Measurements from ENCODE around the gene NACA2.
"Not testable (repeated sequence)": the region's sequence is repeated elsewhere in the genome, so short reads cannot be mapped to it uniquely, and the experiment has no call there.

NACA2 gene

DNA sequence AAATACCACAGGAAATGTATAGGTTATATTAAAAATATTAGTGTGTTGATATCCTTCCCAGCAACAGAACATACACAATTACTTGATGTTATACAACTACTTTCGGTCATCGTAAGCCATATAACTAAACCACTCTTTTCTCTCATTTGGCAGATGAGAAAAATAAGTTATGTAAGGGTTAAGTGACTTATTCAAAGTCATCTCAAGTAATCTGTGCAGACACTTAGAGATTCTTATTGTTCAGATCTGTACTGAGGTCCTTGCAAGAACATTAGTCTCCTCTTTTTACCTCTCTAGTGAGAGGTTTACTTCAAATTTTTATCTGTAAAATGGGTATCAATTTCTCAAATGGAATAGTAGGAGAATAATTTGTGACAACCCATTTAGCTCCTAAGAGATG is 15.0 kb downstream of the NACA2 start:
- Histone ChIP-seq H3K27me3 (replicated peaks; ENCODE audit: control insufficient read depth, insufficient read depth, low read length) (no peaks in the 10 kb centered on the region), H3K4me1 (ENCODE audit: control insufficient read depth, insufficient read depth, low read length) (no peaks in the 10 kb centered on the region), H3K36me3 (ENCODE audit: control insufficient read depth, insufficient read depth, low read length, severe bottlenecking) (no peaks in the 10 kb centered on the region), H3K9ac (ENCODE audit: low read length) (no peak overlapping the region), H3K9me3 (ENCODE audit: control insufficient read depth, low read length) (no peaks in the 10 kb centered on the region), H3K4me3 (ENCODE audit: low read length) (no peak overlapping the region)
- DNase-seq (ENCODE audit: low read depth) = no peak

DNA sequence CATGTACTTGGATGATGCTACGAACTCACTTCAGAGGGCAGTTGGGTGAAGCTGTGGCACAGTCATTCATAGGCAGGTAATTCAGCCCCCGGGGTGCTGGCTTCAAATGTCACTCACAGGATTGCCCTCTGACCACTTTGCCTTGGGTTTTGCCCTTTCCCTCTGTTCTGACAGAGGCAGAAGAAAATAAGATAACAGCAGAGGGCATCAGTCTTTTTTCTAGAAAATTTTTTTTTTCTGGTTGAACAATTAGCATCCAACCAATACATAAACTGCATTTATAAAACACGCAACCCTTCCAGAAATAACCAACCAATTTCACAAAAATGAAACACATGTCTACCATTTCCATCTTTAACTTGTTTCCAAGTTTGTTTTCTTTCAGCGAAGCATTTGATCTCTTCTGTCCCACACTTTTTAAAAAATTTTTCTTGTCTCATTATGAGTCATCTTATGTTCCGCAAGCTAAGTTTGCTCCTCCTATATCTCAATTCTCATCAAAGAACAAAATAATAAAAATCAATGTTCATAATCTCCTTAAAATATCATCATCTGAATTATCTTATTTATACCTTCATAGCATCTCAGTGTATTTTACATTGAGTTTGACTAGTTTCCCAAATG is 15.6 kb downstream of the NACA2 start:
- Histone ChIP-seq H3K9ac (ENCODE audit: low read length) (no peak overlapping the region), H3K4me1 (ENCODE audit: control insufficient read depth, insufficient read depth, low read length) (no peaks in the 10 kb centered on the region), H3K9me3 (ENCODE audit: control insufficient read depth, low read length) (no peaks in the 10 kb centered on the region), H3K27me3 (replicated peaks; ENCODE audit: control insufficient read depth, insufficient read depth, low read length) (no peaks in the 10 kb centered on the region), H3K36me3 (ENCODE audit: control insufficient read depth, insufficient read depth, low read length, severe bottlenecking) (no peaks in the 10 kb centered on the region), H3K4me3 (ENCODE audit: low read length) (no peak overlapping the region)
- peak; percentile 51 for DNase-seq (ENCODE audit: low read depth)

DNA sequence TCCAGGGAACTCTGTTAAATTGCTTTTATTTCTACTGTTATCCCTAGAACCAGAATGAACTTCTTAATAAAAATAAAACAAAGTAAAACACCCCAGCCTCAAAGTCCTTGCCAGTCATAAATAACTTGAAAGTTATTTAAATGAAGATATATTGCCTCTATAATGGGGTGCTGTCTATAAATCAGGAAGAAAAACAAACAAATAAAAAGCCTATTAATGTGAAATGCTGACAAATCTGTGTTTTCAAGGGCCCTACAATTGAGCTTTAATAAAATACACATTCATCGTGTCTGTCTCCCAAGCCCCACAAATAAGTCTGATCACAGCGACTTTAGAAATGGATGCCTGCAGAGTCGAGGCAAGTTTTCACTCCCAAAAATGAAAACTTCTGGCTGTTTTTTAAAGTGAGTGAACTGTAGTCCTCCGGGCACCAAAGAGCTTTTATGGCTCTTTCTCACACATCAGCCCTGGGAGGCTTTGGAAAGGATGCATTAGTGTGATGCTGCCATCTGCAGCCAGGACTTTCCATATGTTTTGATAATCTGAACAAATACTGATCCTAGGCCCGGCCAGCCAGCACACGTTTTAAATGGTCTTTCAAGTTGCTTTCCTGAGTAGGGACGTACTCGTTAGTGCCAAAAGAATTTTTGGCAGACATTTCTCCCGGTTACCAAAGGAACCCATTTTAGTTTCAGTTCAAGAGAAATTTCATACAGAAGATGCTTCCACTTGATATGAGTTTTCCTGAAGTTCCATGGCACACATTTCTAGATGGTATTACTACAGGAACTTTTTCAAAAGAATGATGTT is 16.3 kb downstream of the NACA2 start:
- Histone ChIP-seq H3K9me3 (ENCODE audit: control insufficient read depth, low read length) (peaks cover 6% of the 10 kb centered on the region), H3K27me3 (replicated peaks; ENCODE audit: control insufficient read depth, insufficient read depth, low read length) (no peaks in the 10 kb centered on the region), H3K9ac (ENCODE audit: low read length) (no peak overlapping the region), H3K36me3 (ENCODE audit: control insufficient read depth, insufficient read depth, low read length, severe bottlenecking) (no peaks in the 10 kb centered on the region), H3K4me3 (ENCODE audit: low read length) (no peak overlapping the region), H3K4me1 (ENCODE audit: control insufficient read depth, insufficient read depth, low read length) (no peaks in the 10 kb centered on the region)
- peak; percentile 78 for DNase-seq (ENCODE audit: low read depth)

DNA sequence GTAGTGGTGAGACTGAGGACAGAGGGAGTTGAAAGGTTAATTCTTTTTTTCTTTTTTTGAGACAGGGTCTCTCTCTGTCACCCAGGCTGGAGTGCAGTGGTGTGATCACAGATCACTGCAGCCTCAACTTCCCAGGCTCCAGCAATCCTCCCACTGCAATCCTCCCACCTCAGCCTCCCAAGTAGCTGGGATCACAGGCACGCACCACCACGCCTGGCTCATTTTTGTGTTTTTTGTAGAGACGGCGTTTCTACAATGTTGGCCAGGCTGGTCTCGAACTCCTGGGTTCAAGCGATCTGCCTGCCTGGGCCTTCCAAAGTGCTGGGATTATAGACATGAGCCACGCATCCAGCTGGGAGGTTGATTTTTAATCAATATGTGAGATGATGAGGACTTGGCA is 18.5 kb downstream of the NACA2 start:
- not testable (repeated sequence) for H3K36me3 ChIP-seq (ENCODE audit: control insufficient read depth, insufficient read depth, low read length, severe bottlenecking); H3K4me3 ChIP-seq (ENCODE audit: low read length); H3K9ac ChIP-seq (ENCODE audit: low read length); H3K9me3 ChIP-seq (ENCODE audit: control insufficient read depth, low read length); DNase-seq (ENCODE audit: low read depth); H3K27me3 ChIP-seq (replicated peaks; ENCODE audit: control insufficient read depth, insufficient read depth, low read length); H3K4me1 ChIP-seq (ENCODE audit: control insufficient read depth, insufficient read depth, low read length)

DNA sequence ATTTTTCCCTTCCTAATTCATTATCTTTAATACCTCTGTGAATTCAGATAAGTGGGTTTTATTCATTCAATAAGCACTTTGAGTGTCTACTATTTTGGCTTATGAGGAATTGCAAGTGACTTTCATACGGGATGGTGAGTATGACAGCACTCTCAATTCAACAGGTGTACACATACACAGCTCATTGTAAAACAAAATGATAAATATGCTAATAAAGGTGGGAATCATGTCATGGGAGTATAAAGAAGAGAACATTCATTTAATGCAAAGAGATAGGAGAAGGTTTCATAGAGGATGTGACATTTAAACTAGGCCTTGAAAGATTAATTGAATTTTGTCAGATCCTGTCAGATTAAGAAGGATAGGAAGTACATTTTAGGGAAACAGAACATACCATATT is 19.4 kb downstream of the NACA2 start:
- no peaks in the 10 kb centered on the region for H3K4me1 ChIP-seq (ENCODE audit: control insufficient read depth, insufficient read depth, low read length)
- no peak overlapping the region for H3K4me3 ChIP-seq (ENCODE audit: low read length)
- H3K9ac ChIP-seq (ENCODE audit: low read length) = no peak overlapping the region
- H3K36me3 ChIP-seq (ENCODE audit: control insufficient read depth, insufficient read depth, low read length, severe bottlenecking) = no peaks in the 10 kb centered on the region
- no peaks in the 10 kb centered on the region for H3K27me3 ChIP-seq (replicated peaks; ENCODE audit: control insufficient read depth, insufficient read depth, low read length)
- no peak for DNase-seq (ENCODE audit: low read depth)
- peaks cover 6% of the 10 kb centered on the region for H3K9me3 ChIP-seq (ENCODE audit: control insufficient read depth, low read length)

DNA sequence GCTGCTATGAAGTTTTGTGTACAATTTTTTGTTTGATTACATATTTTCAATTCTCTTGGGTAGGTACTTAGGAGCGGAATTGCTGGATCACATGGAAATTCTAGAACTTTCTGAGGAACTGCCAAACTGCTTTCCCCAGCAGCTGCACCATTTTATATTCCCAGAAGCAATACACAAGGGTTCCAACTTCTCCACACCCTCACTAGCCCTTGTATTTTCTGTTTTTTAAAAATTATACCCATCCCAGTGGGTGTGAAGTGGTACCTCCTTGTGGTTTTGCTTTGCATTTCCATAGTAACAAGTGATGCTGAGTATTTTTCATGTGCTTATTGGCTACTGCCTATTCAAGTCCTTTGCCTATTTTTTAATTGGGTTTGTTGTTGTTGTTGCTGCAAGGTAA is 20.9 kb downstream of the NACA2 start:
- H3K4me3 ChIP-seq (ENCODE audit: low read length) = no peak overlapping the region
- H3K36me3 ChIP-seq (ENCODE audit: control insufficient read depth, insufficient read depth, low read length, severe bottlenecking) = no peaks in the 10 kb centered on the region
- no peaks in the 10 kb centered on the region for H3K27me3 ChIP-seq (replicated peaks; ENCODE audit: control insufficient read depth, insufficient read depth, low read length)
- H3K4me1 ChIP-seq (ENCODE audit: control insufficient read depth, insufficient read depth, low read length) = no peaks in the 10 kb centered on the region
- no peak overlapping the region for H3K9ac ChIP-seq (ENCODE audit: low read length)
- peak; percentile 52 for DNase-seq (ENCODE audit: low read depth)
- H3K9me3 ChIP-seq (ENCODE audit: control insufficient read depth, low read length) = peaks cover 6% of the 10 kb centered on the region

DNA sequence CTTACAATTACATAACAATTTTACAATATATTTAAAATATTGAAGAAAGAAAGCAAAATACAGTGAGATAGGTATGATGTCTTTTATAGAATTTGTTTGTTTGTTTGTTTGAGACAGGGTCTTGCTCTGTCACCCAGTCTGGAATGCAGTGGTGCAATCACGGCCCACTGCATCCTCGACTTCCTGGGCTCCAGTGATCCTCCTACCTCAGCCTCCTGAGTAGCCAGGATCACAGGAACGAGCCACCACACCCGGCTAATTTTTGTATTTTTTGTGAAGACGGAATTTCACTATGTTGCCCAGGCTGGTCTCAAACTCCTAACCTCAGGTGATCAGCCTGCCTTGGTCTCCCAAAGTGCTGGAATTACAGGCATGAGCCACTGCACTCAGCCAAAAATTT is 21.5 kb downstream of the NACA2 start:
- H3K27me3 ChIP-seq (replicated peaks; ENCODE audit: control insufficient read depth, insufficient read depth, low read length); H3K36me3 ChIP-seq (ENCODE audit: control insufficient read depth, insufficient read depth, low read length, severe bottlenecking); H3K9me3 ChIP-seq (ENCODE audit: control insufficient read depth, low read length); H3K4me1 ChIP-seq (ENCODE audit: control insufficient read depth, insufficient read depth, low read length); H3K4me3 ChIP-seq (ENCODE audit: low read length); DNase-seq (ENCODE audit: low read depth); H3K9ac ChIP-seq (ENCODE audit: low read length): not testable (repeated sequence)

DNA sequence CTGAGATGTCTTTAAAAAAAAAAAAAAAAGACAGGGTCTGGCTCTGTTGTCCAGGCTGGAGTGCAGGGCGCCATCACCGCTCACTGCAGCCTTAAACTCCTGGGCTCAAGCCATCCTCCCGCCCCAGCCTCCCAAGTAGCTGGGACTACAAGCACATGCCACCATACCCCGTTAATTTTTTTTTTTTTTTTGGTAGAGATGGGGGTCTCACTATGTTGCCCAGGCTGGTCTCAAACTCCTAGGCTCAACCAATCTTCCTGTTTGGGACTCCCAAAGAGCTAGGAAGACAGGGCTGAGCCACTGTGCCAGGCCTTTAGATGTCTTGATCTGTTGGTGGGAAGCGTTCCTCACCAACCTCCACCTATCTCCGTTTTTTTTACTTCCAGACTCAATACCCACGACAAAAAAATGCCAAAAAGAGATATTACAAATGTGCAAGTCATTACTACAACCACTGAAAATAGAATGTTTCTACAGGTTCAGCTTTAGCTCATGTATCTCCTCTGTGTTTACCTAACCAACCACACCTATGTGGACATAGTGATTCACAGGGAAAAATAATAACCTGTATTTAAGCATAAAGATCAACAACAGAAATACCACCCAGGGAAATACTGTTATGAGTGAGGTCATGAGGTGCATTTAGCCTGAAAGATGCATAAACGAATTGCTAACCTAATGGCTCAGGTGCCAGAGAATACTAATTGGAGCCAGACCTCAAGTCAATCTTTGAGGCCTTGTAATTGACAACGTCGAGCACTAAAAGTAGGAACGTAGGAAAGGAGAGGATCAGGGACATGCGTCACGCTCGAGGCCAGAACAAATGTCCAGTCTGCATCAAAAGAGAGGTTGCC is 22.6 kb downstream of the NACA2 start:
- H3K4me3 ChIP-seq (ENCODE audit: low read length) = no peak overlapping the region
- DNase-seq (ENCODE audit: low read depth) = no peak
- H3K4me1 ChIP-seq (ENCODE audit: control insufficient read depth, insufficient read depth, low read length) = no peaks in the 10 kb centered on the region
- no peaks in the 10 kb centered on the region for H3K36me3 ChIP-seq (ENCODE audit: control insufficient read depth, insufficient read depth, low read length, severe bottlenecking)
- H3K9ac ChIP-seq (ENCODE audit: low read length) = no peak overlapping the region
- no peaks in the 10 kb centered on the region for H3K27me3 ChIP-seq (replicated peaks; ENCODE audit: control insufficient read depth, insufficient read depth, low read length)
- peaks cover 6% of the 10 kb centered on the region for H3K9me3 ChIP-seq (ENCODE audit: control insufficient read depth, low read length)

DNA sequence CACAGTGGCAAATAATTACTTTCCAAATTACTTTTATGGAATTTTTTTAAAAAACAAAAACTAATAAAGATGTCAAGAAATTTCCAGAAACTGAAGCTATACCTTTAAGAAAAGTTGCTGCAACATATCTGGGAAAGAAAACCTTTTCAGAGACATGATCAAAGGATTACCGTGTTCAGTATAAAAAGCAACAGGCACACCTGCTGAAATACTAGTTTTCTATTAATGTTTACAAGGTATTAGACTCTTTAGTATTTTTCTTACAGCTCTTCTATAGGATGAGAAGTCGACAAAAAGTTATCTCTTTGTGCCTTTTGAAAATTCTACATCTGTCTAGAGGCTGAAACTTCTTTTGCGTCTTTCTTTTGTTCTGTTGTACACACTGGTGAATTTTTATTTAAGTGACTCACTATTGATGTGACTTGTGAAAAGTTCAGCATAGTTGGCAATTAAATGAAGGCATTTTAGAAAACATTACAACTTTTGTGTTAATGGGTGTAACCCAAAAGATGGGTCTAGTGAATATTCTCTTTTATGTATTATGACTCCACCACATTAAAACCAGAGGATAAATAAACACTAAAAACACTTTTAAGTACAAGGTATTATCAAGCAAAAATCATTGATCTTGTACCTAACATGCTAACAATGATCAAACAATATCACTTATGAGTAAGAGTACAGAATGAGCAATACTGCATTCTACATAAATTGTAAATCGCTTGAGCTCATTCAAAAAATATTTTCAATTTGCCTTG is 23.8 kb downstream of the NACA2 start:
- peak; percentile 35 for DNase-seq (ENCODE audit: low read depth)
- Histone ChIP-seq H3K4me1 (ENCODE audit: control insufficient read depth, insufficient read depth, low read length) (no peaks in the 10 kb centered on the region), H3K9ac (ENCODE audit: low read length) (no peak overlapping the region), H3K4me3 (ENCODE audit: low read length) (no peak overlapping the region), H3K9me3 (ENCODE audit: control insufficient read depth, low read length) (peaks cover 6% of the 10 kb centered on the region), H3K27me3 (replicated peaks; ENCODE audit: control insufficient read depth, insufficient read depth, low read length) (peaks cover 4% of the 10 kb centered on the region), H3K36me3 (ENCODE audit: control insufficient read depth, insufficient read depth, low read length, severe bottlenecking) (no peaks in the 10 kb centered on the region)

DNA sequence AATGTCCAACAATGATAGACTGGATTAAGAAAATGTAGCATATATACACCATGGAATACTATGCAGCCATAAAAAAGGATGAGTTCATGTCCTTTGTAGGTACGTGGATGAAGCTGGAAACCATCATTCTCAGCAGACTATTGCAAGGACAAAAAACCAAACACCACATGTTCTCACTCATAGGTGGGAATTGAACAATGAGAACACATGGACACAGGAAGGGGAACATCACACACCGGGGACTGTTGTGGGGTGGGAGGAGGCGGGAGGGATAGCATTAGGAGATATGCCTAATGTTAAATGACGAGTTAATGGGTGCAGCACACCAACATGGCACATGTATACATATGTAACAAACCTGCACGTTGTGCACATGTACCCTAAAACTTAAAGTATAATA is 24.6 kb downstream of the NACA2 start:
- not testable (repeated sequence) for DNase-seq (ENCODE audit: low read depth); H3K27me3 ChIP-seq (replicated peaks; ENCODE audit: control insufficient read depth, insufficient read depth, low read length); H3K36me3 ChIP-seq (ENCODE audit: control insufficient read depth, insufficient read depth, low read length, severe bottlenecking); H3K9me3 ChIP-seq (ENCODE audit: control insufficient read depth, low read length); H3K9ac ChIP-seq (ENCODE audit: low read length); H3K4me3 ChIP-seq (ENCODE audit: low read length); H3K4me1 ChIP-seq (ENCODE audit: control insufficient read depth, insufficient read depth, low read length)

DNA sequence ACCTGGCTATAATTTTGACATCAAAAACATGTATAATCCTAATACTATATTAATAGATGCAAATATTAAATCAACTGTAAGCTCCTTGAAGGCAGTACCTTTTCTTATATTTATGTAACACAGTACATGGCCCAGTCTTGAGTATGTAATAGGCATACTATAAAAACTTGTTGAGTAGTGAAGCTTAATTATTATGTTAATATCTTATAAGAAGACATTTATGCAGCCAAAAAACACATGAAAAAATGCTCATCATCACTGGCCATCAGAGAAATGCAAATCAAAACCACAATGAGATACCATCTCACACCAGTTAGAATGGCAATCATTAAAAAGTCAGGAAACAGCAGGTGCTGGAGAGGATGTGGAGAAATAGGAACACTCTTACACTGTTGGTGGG is 25.2 kb downstream of the NACA2 start:
- H3K36me3 ChIP-seq (ENCODE audit: control insufficient read depth, insufficient read depth, low read length, severe bottlenecking); H3K9me3 ChIP-seq (ENCODE audit: control insufficient read depth, low read length); DNase-seq (ENCODE audit: low read depth); H3K4me1 ChIP-seq (ENCODE audit: control insufficient read depth, insufficient read depth, low read length); H3K9ac ChIP-seq (ENCODE audit: low read length); H3K4me3 ChIP-seq (ENCODE audit: low read length); H3K27me3 ChIP-seq (replicated peaks; ENCODE audit: control insufficient read depth, insufficient read depth, low read length): not testable (repeated sequence)
